Karpas-422 (cell line): ENCODE measurements around the gene C1RL. TPM values are rescaled to one million over a fixed set of nuclear protein-coding genes. Genes with fewer than 3 reads are reported as not detected.

Source experiments
- DNase-seq: peaks from one replicate; pipeline ENCODE4 v3.0.0-alpha.2; 2015
- H2AFZ ChIP-seq: fragments of 200-600 bp; sonication (generic); 2 replicates; pipeline ENCODE4 v1.6.1; 2014; ENCODE audit warnings: antibody characterized with exemption, low read length, mixed read lengths
- H3K27ac ChIP-seq: fragments of 200-600 bp; sonication (generic); 2 replicates; pipeline ENCODE4 v1.5.1; 2014; ENCODE audit warnings: mild to moderate bottlenecking, low read length, moderate library complexity
- H3K27me3 ChIP-seq: fragments of 200-600 bp; sonication (generic); 2 replicates; pipeline ENCODE4 v1.6.1; 2014; ENCODE audit warnings: low read length, mixed read lengths
- H3K36me3 ChIP-seq: fragments of 200-600 bp; sonication (generic); 2 replicates; pipeline ENCODE4 v1.6.1; 2014; ENCODE audit warnings: low read length, mixed read lengths; ENCODE audit not compliant: insufficient read depth
- H3K4me1 ChIP-seq: fragments of 200-600 bp; sonication (generic); 2 replicates; pipeline ENCODE4 v1.6.1; 2014; ENCODE audit warnings: mild to moderate bottlenecking, low read length, mixed read lengths
- H3K4me2 ChIP-seq: fragments of 200-600 bp; sonication (generic); 2 replicates; pipeline ENCODE4 v1.6.1; 2014; ENCODE audit warnings: low read length, low read depth, mild to moderate bottlenecking; ENCODE audit not compliant: poor library complexity, severe bottlenecking
- H3K4me3 ChIP-seq: fragments of 200-600 bp; sonication (generic); 2 replicates; pipeline ENCODE4 v1.5.1; 2014; ENCODE audit warnings: mild to moderate bottlenecking, antibody characterized with exemption, low read length, mixed read lengths
- H3K79me2 ChIP-seq: fragments of 200-600 bp; sonication (generic); 2 replicates; pipeline ENCODE4 v1.6.1; 2014; ENCODE audit warnings: mild to moderate bottlenecking, low read length, mixed read lengths
- H3K9ac ChIP-seq: fragments of 200-600 bp; sonication (generic); 2 replicates; pipeline ENCODE4 v1.6.0; 2014; ENCODE audit warnings: low read length
- H3K9me2 ChIP-seq: fragments of 200-600 bp; sonication (generic), shearing (Covaris generic); replicated peaks from 2 replicates; pipeline ENCODE4 v1.6.0; 2014; ENCODE audit warnings: mild to moderate bottlenecking, low read length, moderate library complexity; ENCODE audit not compliant: insufficient read depth
- H3K9me3 ChIP-seq: fragments of 300-700, 200-600 bp; sonication (generic); 2 replicates; pipeline ENCODE4 v1.6.1; 2014; ENCODE audit warnings: low read length, mixed read lengths
- H4K20me1 ChIP-seq: fragments of 200-600 bp; sonication (generic); 2 replicates; pipeline ENCODE4 v1.6.1; 2014; ENCODE audit warnings: mild to moderate bottlenecking, antibody characterized with exemption, low read length, low read depth; ENCODE audit not compliant: insufficient read depth
- total RNA-seq: library from RNA; depleted of rRNA; stranded (reverse); fragments of >200 nt; shearing (Covaris generic); gene quantifications from 2 replicates; pipeline ENCODE4 v1.2.3, GENCODE V29; 2014; ENCODE audit warnings: low replicate concordance; rRNA removed

The C1RL gene
- 47.7 and 81.5 TPM in 2 replicates for total RNA-seq

GRCh38 chr12:7108796-7109571 is at the start of gene C1RL:
TSS of gene C1RL (minus strand) at chr12:7109214. CDS start at chr12:7109180, 34 bp downstream.
- peak within 1 kb of the TSS; percentile 84 for H3K4me3 ChIP-seq
- peaks cover 53% of the 10 kb centered on the region for H3K4me1 ChIP-seq
- peak within 1 kb of the TSS; percentile 84 for H3K4me2 ChIP-seq
- no peaks in the 10 kb centered on the region for H3K9me2 ChIP-seq
- peaks cover 4% of the 10 kb centered on the region; the same call in 1 of the 2 replicates for H3K9me3 ChIP-seq
- peaks cover 35% of the 10 kb centered on the region for H3K79me2 ChIP-seq
- H3K27me3 ChIP-seq: no peaks in the 10 kb centered on the region
- no peaks in the 10 kb centered on the region for H4K20me1 ChIP-seq
- DNase-seq: peak; percentile 92
- H3K36me3 ChIP-seq: peaks cover 15% of the 10 kb centered on the region
- peak within 1 kb of the TSS; percentile 96 for H3K9ac ChIP-seq
- H3K27ac ChIP-seq: peak within 1 kb of the TSS; percentile 94
- H2AFZ ChIP-seq: peak within 1 kb of the TSS; percentile 21; the same call in 1 of the 2 replicates

DNA sequence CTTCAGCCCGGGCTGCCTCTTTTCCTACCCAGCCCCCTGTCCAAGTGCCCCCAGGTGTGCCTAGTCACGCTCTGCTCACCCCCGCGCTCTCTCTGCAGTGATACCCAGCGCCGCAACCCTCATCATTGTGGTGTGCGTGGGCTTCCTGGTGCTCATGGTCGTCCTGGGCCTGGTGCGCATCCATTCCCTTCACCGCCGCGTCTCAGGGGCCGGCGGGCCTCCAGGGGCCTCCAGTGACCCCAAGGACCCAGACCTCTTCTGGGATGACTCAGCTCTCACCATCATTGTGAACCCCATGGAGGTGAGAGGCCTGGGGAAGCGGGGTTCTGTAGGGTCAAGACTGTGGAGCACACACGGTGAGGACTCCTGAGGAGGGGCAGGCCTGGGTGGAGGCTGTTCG is 48.4 kb upstream of the C1RL start:
- Histone ChIP-seq H3K27me3 (no peaks in the 10 kb centered on the region), H4K20me1 (no peaks in the 10 kb centered on the region), H3K9me3 (no peaks in the 10 kb centered on the region), H3K9ac (no peak overlapping the region), H3K36me3 (no peaks in the 10 kb centered on the region), H3K4me3 (no peak overlapping the region), H3K4me1 (no peaks in the 10 kb centered on the region), H3K4me2 (no peak overlapping the region), H2AFZ (no peak overlapping the region), H3K27ac (no peak overlapping the region), H3K9me2 (no peaks in the 10 kb centered on the region), H3K79me2 (no peaks in the 10 kb centered on the region)
- no peak for DNase-seq

DNA sequence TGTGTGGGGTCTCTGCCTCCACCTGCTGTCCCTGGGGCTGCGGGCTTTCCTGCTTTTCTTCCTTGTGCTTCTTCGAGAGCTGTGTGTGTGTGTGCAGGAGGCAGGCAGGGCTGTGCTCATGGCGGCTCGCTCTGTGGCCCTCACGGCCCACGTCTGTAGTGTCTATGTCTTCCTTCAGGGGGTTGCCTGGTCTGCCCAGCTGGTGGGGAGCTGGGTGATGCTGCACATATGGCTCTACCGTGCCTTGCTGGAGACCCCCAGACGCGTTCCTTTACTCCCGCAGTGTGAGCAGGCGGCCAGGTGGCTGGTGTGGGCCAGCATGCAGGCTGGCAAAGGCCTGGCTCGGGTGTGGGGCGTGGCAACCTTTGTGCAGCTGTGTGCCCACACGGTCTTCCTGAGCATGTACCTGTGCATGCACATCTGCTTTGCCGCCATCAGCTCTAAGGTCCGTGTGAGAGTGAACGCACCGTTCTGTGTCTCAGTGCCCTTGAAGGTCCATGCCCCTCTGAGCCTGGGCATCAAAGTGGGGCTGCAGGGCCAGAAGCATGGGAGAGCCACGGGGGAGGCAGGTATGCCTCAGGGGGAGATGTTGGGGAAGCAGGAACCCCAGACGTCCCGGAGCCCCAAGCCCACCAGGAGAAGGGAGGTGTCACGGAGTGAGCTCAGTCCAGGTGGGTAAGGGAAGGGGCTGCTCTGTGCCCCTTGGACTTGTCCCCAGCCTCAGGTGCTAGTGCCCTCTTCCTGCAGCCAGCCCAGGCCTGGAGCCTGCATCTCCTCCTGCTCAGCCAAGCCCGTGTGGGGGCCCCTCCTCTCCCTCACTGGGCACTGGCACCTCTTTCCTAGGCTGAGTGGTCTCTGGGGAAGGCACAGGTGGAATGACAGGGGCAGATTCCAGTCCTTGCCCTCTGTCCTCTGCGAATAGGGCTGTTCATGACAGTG is 47.5 kb upstream of the C1RL start:
- Histone ChIP-seq H3K27ac (no peak overlapping the region), H3K9me2 (no peaks in the 10 kb centered on the region), H3K9ac (no peak overlapping the region), H3K4me1 (no peaks in the 10 kb centered on the region), H2AFZ (no peak overlapping the region), H3K9me3 (no peaks in the 10 kb centered on the region), H3K4me3 (no peak overlapping the region), H3K36me3 (no peaks in the 10 kb centered on the region), H4K20me1 (no peaks in the 10 kb centered on the region), H3K79me2 (no peaks in the 10 kb centered on the region), H3K27me3 (no peaks in the 10 kb centered on the region), H3K4me2 (no peak overlapping the region)
- DNase-seq: no peak

DNA sequence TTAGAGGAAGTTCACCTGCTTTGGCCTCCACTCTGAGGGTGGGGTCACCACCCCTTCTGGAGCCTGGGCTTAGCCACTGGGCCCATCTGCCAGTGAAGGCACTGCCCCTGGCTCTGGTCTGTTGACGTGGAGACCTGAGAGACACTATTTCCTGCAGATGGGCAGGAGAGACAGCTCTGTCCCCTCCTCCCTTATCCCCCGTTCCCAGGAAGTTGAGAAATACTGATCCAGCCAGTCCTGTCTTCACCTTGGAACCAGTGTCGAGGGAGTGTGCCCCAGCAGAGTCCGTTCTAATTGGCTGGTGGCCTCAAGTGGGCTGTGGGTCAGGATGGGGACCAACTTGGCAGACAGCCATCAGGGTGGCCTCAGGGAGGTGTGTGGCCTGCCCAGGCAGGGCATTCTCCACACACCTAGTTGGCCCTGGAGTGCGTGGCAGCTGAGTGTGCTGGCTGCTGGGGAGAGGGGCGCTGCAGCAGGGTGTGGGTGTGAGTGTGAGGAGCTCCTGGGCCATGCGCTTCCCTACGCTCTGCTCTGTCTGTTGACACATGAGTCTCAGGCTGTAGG is 46.5 kb upstream of the C1RL start:
- Histone ChIP-seq H3K9me2 (no peaks in the 10 kb centered on the region), H3K9me3 (no peaks in the 10 kb centered on the region), H3K27me3 (no peaks in the 10 kb centered on the region), H3K4me2 (no peak overlapping the region), H3K36me3 (no peaks in the 10 kb centered on the region), H3K9ac (no peak overlapping the region), H3K27ac (no peak overlapping the region), H4K20me1 (no peaks in the 10 kb centered on the region), H3K4me1 (no peaks in the 10 kb centered on the region), H3K4me3 (no peak overlapping the region), H3K79me2 (no peaks in the 10 kb centered on the region), H2AFZ (no peak overlapping the region)
- DNase-seq: no peak

- no peak overlapping the region for H3K4me2 ChIP-seq
These were observed 46.0 kb upstream of the C1RL start for GRCh38 chr12:7154901-7155470.

DNA sequence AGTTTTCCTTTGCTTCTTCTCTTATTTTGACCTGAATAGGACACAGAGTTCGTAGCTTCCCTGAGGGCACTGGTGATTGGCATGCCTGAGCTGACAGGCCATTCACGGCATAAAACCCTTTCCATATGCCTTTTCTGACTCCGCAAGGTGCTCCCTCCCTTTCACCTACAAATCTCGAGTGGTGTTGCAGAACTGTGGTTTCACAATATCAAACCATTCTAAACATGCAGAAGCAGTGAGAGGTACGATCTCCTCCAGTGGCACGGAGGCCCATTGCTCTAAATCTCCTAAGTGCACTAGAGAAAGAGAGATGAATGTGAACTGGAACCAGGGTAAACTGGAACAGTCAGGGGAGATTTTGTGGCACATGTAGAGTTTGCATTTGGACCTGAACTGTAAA is 45.0 kb upstream of the C1RL start:
- DNase-seq: no peak
- no peak overlapping the region for H3K9ac ChIP-seq
- no peaks in the 10 kb centered on the region for H3K9me2 ChIP-seq
- no peaks in the 10 kb centered on the region for H3K9me3 ChIP-seq
- no peak overlapping the region for H3K4me2 ChIP-seq
- H3K4me1 ChIP-seq: no peaks in the 10 kb centered on the region
- H3K36me3 ChIP-seq: no peaks in the 10 kb centered on the region
- no peaks in the 10 kb centered on the region for H4K20me1 ChIP-seq
- H3K79me2 ChIP-seq: no peaks in the 10 kb centered on the region
- H3K27me3 ChIP-seq: no peaks in the 10 kb centered on the region
- H3K4me3 ChIP-seq: no peak overlapping the region
- no peak overlapping the region for H3K27ac ChIP-seq
- H2AFZ ChIP-seq: no peak overlapping the region

More at GRCh38 chr12:7154901-7155470, 46.0 kb upstream of the C1RL start:
- H3K27me3 ChIP-seq: no peaks in the 10 kb centered on the region
- H3K79me2 ChIP-seq: no peaks in the 10 kb centered on the region
- H3K4me1 ChIP-seq: no peaks in the 10 kb centered on the region
- H3K9me3 ChIP-seq: no peaks in the 10 kb centered on the region
- H3K9ac ChIP-seq: no peak overlapping the region
- H2AFZ ChIP-seq: no peak overlapping the region
- no peak overlapping the region for H3K4me3 ChIP-seq
- no peaks in the 10 kb centered on the region for H4K20me1 ChIP-seq
- H3K36me3 ChIP-seq: no peaks in the 10 kb centered on the region
- H3K27ac ChIP-seq: no peak overlapping the region
- no peaks in the 10 kb centered on the region for H3K9me2 ChIP-seq
- DNase-seq: no peak

DNA sequence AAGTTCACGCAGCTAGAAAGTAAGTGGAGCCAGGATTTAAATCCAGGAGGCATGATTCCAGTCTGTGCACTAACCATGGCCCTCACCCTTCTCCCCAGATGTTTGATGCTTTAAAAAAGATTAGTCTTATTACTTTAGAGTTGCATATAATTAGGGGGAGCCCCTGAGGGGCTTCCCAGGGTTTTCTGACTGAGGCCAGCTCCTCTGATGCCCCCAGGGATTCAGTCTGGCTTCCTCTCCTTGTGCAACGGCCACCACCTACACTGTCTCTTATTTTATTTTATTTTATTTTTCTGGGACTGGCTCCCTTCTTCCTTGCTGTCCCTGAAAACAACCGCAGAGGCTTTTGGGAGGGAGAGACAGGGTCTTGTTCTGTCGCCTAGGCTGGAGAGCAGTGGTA is 43.8 kb upstream of the C1RL start:
- Histone ChIP-seq H3K9ac (no peak overlapping the region), H3K9me2 (no peaks in the 10 kb centered on the region), H3K36me3 (no peaks in the 10 kb centered on the region), H3K4me1 (no peaks in the 10 kb centered on the region), H3K4me3 (no peak overlapping the region), H3K9me3 (no peaks in the 10 kb centered on the region), H2AFZ (no peak overlapping the region), H4K20me1 (no peaks in the 10 kb centered on the region), H3K27me3 (no peaks in the 10 kb centered on the region), H3K27ac (no peak overlapping the region), H3K79me2 (no peaks in the 10 kb centered on the region), H3K4me2 (no peak overlapping the region)
- DNase-seq: no peak
